ENCODE measurements around the gene PRPH.

The PRPH gene

GRCh38 chr12:49283541-49284429 is 11.2 kb upstream of the PRPH start:
- TF ChIP-seq CTCF (IDR thresholded peaks at IDR 0.05; ENCODE audit: insufficient read depth, low read length, missing control alignments) = no peak
- ChIA-PET POLR2A (no interaction called here), CTCF (interaction anchor here (0.9 to 14.8 kb wide), 8 partner anchors 11 to 294 kb away, joined by 3 to 289 read pairs (median 5); partner anchors contain the start of genes DNAJC22 and PRPH)
- DNase-seq (ENCODE audit: low read depth, low spot score) = no peak
- no peak overlapping the region for H3K4me3 ChIP-seq (ENCODE audit: low read depth, low read length)

- POLR2A ChIA-PET = interaction anchor here (1.0 kb wide), 1 partner anchor 19 kb away, joined by 3 read pairs; no protein-coding TSS in a partner anchor
- CTCF ChIA-PET = interaction anchor here (1.3 to 14.8 kb wide), 9 partner anchors 9 to 293 kb away, joined by 4 to 289 read pairs (median 5); partner anchors contain the start of genes DNAJC22 and PRPH
- TF ChIP-seq CTCF (IDR thresholded peaks at IDR 0.05; ENCODE audit: insufficient read depth, low read length, missing control alignments) = no peak
- DNase-seq (ENCODE audit: low read depth, low spot score) = no peak
- H3K4me3 ChIP-seq (ENCODE audit: low read depth, low read length) = no peak overlapping the region
Observed at GRCh38 chr12:49284672-49285071, 10.3 kb upstream of the PRPH start.

- DNase-seq (ENCODE audit: low read depth, low spot score) = no peak
- CTCF ChIA-PET = interaction anchor here (0.6 to 14.8 kb wide), 25 partner anchors 7 to 338 kb away, joined by 3 to 289 read pairs (median 8); partner anchors contain the start of genes C1QL4, DNAJC22, PRPH and TROAP
- no peak for TF ChIP-seq CTCF (IDR thresholded peaks at IDR 0.05; ENCODE audit: insufficient read depth, low read length, missing control alignments)
- POLR2A ChIA-PET = interaction anchor here (0.7 kb wide), 1 partner anchor 157 kb away, joined by 3 read pairs; the partner anchor contains the start of gene TUBA1B
- H3K4me3 ChIP-seq (ENCODE audit: low read depth, low read length) = no peak overlapping the region
Observed at GRCh38 chr12:49287876-49288275, 7.1 kb upstream of the PRPH start.

- no peak for DNase-seq (ENCODE audit: low read depth, low spot score)
- POLR2A ChIA-PET = interaction anchor here (0.7 kb wide), 1 partner anchor 157 kb away, joined by 3 read pairs; the partner anchor contains the start of gene TUBA1B
Observed at GRCh38 chr12:49288412-49288853, 6.5 kb upstream of the PRPH start.

GRCh38 chr12:49288922-49289555 is 5.9 kb upstream of the PRPH start:
- CTCF ChIA-PET = interaction anchor here (0.6 to 14.8 kb wide), 41 partner anchors 8 to 356 kb away, joined by 3 to 289 read pairs (median 6); partner anchors contain the start of genes C1QL4, DNAJC22, TROAP and TUBA1C
- no peak for TF ChIP-seq CTCF (IDR thresholded peaks at IDR 0.05; ENCODE audit: insufficient read depth, low read length, missing control alignments)
- POLR2A ChIA-PET = no interaction called here
- H3K4me3 ChIP-seq (ENCODE audit: low read depth, low read length) = no peak overlapping the region
- no peak for DNase-seq (ENCODE audit: low read depth, low spot score)

More at GRCh38 chr12:49288412-49288853, 6.5 kb upstream of the PRPH start:
- CTCF ChIA-PET = interaction anchor here (0.6 to 14.8 kb wide), 39 partner anchors 6 to 357 kb away, joined by 3 to 289 read pairs (median 7); partner anchors contain the start of genes C1QL4, DNAJC22, PRPH and TROAP
- H3K4me3 ChIP-seq (ENCODE audit: low read depth, low read length) = no peak overlapping the region
- peak; percentile 68 for TF ChIP-seq CTCF (IDR thresholded peaks at IDR 0.05; ENCODE audit: insufficient read depth, low read length, missing control alignments)
